Measurements from ENCODE around the gene UNCX. TPM values are rescaled to one million over a fixed set of nuclear protein-coding genes. Genes with fewer than 3 reads are reported as not detected.

Gene UNCX
- total RNA-seq, 1 experiment from 2014 or later = not detected

GRCh38 chr7:1232103-1232466 is 587 bp upstream of the UNCX start:
- DNase-seq (ENCODE audit: low read depth) = no peak

- no peak for DNase-seq (ENCODE audit: low read depth)
Measured at GRCh38 chr7:1233333-1234048, 819 bp downstream of the UNCX start.

- DNase-seq (ENCODE audit: low read depth) = no peak
Measured at GRCh38 chr7:1234049-1234880, 1.6 kb downstream of the UNCX start.

- no peak for DNase-seq (ENCODE audit: low read depth)
Measured at GRCh38 chr7:1234881-1235500, 2.3 kb downstream of the UNCX start.

GRCh38 chr7:1235501-1236131 is 2.9 kb downstream of the UNCX start:
- DNase-seq (ENCODE audit: low read depth) = no peak

- no peak for DNase-seq (ENCODE audit: low read depth)
Measured at GRCh38 chr7:1236132-1236661, 3.5 kb downstream of the UNCX start.

- DNase-seq (ENCODE audit: low read depth) = no peak
Measured at GRCh38 chr7:1236831-1237701, 4.4 kb downstream of the UNCX start.

GRCh38 chr7:1237704-1238255 is 5.1 kb downstream of the UNCX start:
- DNase-seq (ENCODE audit: low read depth) = no peak

GRCh38 chr7:1238450-1238882 is 5.8 kb downstream of the UNCX start:
- DNase-seq (ENCODE audit: low read depth) = no peak

- no peak for DNase-seq (ENCODE audit: low read depth)
Measured at GRCh38 chr7:1238931-1239802, 6.5 kb downstream of the UNCX start.

GRCh38 chr7:1239803-1240516 is 7.3 kb downstream of the UNCX start:
- DNase-seq (ENCODE audit: low read depth) = no peak

GRCh38 chr7:1240517-1241257 is 8.0 kb downstream of the UNCX start:
- no peak for DNase-seq (ENCODE audit: low read depth)

GRCh38 chr7:1241258-1241602 is 8.6 kb downstream of the UNCX start:
- no peak for DNase-seq (ENCODE audit: low read depth)

- no peak for DNase-seq (ENCODE audit: low read depth)
Measured at GRCh38 chr7:1241603-1242255, 9.1 kb downstream of the UNCX start.

GRCh38 chr7:1242256-1242605 is 9.6 kb downstream of the UNCX start:
- DNase-seq (ENCODE audit: low read depth) = no peak

GRCh38 chr7:1242606-1243289 is 10.1 kb downstream of the UNCX start:
- DNase-seq (ENCODE audit: low read depth) = no peak

GRCh38 chr7:1243290-1243963 is 10.8 kb downstream of the UNCX start:
- DNase-seq (ENCODE audit: low read depth) = no peak

All from M059J (cell line).